Measurements from ENCODE around the gene MICU1.

DNA sequence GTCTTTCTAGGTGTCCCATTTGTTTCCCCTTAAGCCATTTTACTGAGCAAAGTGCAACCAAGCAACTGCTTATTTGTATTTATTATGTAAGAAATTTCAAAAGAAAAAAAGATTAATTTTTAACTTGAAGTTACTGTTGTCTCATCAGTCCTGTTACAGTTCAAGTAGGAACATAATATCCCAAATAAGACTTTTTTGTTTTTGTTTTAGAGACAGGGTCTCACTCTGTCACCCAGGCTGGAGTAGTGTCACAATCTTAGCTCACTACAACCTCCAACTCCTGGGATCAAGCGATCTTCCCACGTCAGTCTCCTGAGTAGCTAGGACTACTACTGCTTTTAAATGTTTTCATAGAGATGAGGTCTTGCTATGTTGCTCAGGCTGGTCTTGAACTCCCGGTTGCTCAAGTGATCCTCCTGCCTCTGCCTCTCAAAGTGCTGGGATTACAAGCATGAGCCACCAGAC lies 101.9 kb downstream of the MICU1 start:
- TF ChIP-seq, protein P1, sequence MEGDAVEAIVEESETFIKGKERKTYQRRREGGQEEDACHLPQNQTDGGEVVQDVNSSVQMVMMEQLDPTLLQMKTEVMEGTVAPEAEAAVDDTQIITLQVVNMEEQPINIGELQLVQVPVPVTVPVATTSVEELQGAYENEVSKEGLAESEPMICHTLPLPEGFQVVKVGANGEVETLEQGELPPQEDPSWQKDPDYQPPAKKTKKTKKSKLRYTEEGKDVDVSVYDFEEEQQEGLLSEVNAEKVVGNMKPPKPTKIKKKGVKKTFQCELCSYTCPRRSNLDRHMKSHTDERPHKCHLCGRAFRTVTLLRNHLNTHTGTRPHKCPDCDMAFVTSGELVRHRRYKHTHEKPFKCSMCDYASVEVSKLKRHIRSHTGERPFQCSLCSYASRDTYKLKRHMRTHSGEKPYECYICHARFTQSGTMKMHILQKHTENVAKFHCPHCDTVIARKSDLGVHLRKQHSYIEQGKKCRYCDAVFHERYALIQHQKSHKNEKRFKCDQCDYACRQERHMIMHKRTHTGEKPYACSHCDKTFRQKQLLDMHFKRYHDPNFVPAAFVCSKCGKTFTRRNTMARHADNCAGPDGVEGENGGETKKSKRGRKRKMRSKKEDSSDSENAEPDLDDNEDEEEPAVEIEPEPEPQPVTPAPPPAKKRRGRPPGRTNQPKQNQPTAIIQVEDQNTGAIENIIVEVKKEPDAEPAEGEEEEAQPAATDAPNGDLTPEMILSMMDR (IDR thresholded peaks at IDR 0.05) = no peak
- TF ChIP-seq POLR2AphosphoS5 (IDR thresholded peaks at IDR 0.05) = no peak

Data from transverse colon (tissue), 4 donors.